IgD-negative memory B cell (primary cell): ENCODE measurements around the gene RETREG3. TPM values are rescaled to one million over a fixed set of nuclear protein-coding genes. Genes with fewer than 3 reads are reported as not detected.
A peak's percentile ranks its signal among the peaks of the same experiment; 100 is the strongest.
"Not testable (repeated sequence)": the region's sequence is repeated elsewhere in the genome, so short reads cannot be mapped to it uniquely, and the experiment has no call there.

Experiments
- H3K27ac Mint-ChIP-seq, 3 donors: one replicate each; pipeline ENCODE4 v1.8.0; 2020 to 2022; ENCODE audit warnings: mild to moderate bottlenecking in 3 of 3, mixed read lengths in 3 of 3, moderate library complexity in 1 of 3
- H3K27me3 Mint-ChIP-seq: one replicate; pipeline ENCODE4 v1.8.0; 2021; ENCODE audit warnings: mixed read lengths
- H3K36me3 Mint-ChIP-seq: one replicate; pipeline ENCODE4 v1.8.0; 2020; ENCODE audit warnings: mild to moderate bottlenecking, mixed read lengths
- H3K4me1 Mint-ChIP-seq, 3 donors: one replicate each; pipeline ENCODE4 v1.8.0; 2020 to 2022; ENCODE audit warnings: mixed read lengths in 3 of 3, mild to moderate bottlenecking in 1 of 3
- H3K4me3 Mint-ChIP-seq, 4 donors: one replicate each; pipeline ENCODE4 v1.8.0; 2020 to 2022; ENCODE audit warnings: mild to moderate bottlenecking in 4 of 4, mixed read lengths in 4 of 4, moderate library complexity in 3 of 4
- H3K9me3 Mint-ChIP-seq, 3 donors: one replicate each; pipeline ENCODE4 v1.8.0; 2020 to 2021; ENCODE audit warnings: mixed read lengths in 3 of 3, mild to moderate bottlenecking in 1 of 3
- polyA plus RNA-seq: library from polyadenylated mRNA; unstranded; fragments of 300-500 nt; fragmentation: Illumina TruSeq; gene quantifications from one replicate; pipeline ENCODE4 v1.2.3, GENCODE V29; 2021

RETREG3 gene
- polyA plus RNA-seq, 1 donor from 2014 or later: 105 TPM

GRCh38 chr17:42566883-42567573 is 42.1 kb downstream of the RETREG3 start, which contains the start of gene MLX:
MLX (plus strand) TSS chr17:42567100; CDS start chr17:42567125, 25 bp downstream.
- Mint-ChIP-seq H3K27me3 (no peaks in the 10 kb centered on the region), H3K9me3 (no peaks in the 10 kb centered on the region), H3K4me1 (peaks cover 17 to 21% (median 18%) of the 10 kb centered on the region in 3 donors), H3K36me3 (peaks cover 1% of the 10 kb centered on the region), H3K4me3 (peak within 1 kb of the TSS; percentile 90 to 99 (median 96)), H3K27ac (peak within 1 kb of the TSS; percentile 64 to 98 (median 92))

- H3K27me3 Mint-ChIP-seq: no peaks in the 10 kb centered on the region
- peaks cover 19 to 26% (median 21%) of the 10 kb centered on the region in 3 donors for H3K4me1 Mint-ChIP-seq
- peak overlapping the region; percentile 64 to 98 (median 92) for H3K27ac Mint-ChIP-seq
- H3K4me3 Mint-ChIP-seq: peak overlapping the region; percentile 90 to 99 (median 96)
- H3K36me3 Mint-ChIP-seq: peaks cover 1% of the 10 kb centered on the region
- no peaks in the 10 kb centered on the region for H3K9me3 Mint-ChIP-seq
Measured at GRCh38 chr17:42566215-42566882, 42.8 kb downstream of the RETREG3 start.

GRCh38 chr17:42565523-42566214 is 43.5 kb downstream of the RETREG3 start:
- H3K27me3 Mint-ChIP-seq: no peaks in the 10 kb centered on the region
- peak overlapping the region in 2 of 3 donors; percentile 94 to 98 for H3K27ac Mint-ChIP-seq
- H3K36me3 Mint-ChIP-seq: peaks cover 1% of the 10 kb centered on the region
- no peaks in the 10 kb centered on the region for H3K9me3 Mint-ChIP-seq
- H3K4me3 Mint-ChIP-seq: peak overlapping the region in 3 of 4 donors; percentile 90 to 96 (median 95)
- peaks cover 21 to 26% (median 22%) of the 10 kb centered on the region in 3 donors for H3K4me1 Mint-ChIP-seq

- Mint-ChIP-seq H3K36me3 (peaks cover 1% of the 10 kb centered on the region), H3K4me1 (peaks cover 21 to 26% (median 23%) of the 10 kb centered on the region in 3 donors), H3K9me3 (no peaks in the 10 kb centered on the region), H3K27me3 (no peaks in the 10 kb centered on the region), H3K4me3 (peak overlapping the region in 3 of 4 donors; percentile 30 to 95 (median 90)), H3K27ac (peak overlapping the region in 1 of 3 donors; percentile 94)
Measured at GRCh38 chr17:42564815-42565522, 44.2 kb downstream of the RETREG3 start.

- H3K36me3 Mint-ChIP-seq: peaks cover 1% of the 10 kb centered on the region
- H3K4me1 Mint-ChIP-seq: peaks cover 21 to 30% (median 23%) of the 10 kb centered on the region in 3 donors
- H3K27me3 Mint-ChIP-seq: no peaks in the 10 kb centered on the region
- H3K9me3 Mint-ChIP-seq: no peaks in the 10 kb centered on the region
- H3K27ac Mint-ChIP-seq: peak overlapping the region in 1 of 3 donors; percentile 94
- peak overlapping the region in 2 of 4 donors; percentile 95 to 96 for H3K4me3 Mint-ChIP-seq
Measured at GRCh38 chr17:42563950-42564349, 45.2 kb downstream of the RETREG3 start.

- no peaks in the 10 kb centered on the region for H3K9me3 Mint-ChIP-seq
- H3K36me3 Mint-ChIP-seq: peaks cover 1% of the 10 kb centered on the region
- peak overlapping the region; percentile 91 to 98 (median 96) for H3K4me3 Mint-ChIP-seq
- no peaks in the 10 kb centered on the region for H3K27me3 Mint-ChIP-seq
- peaks cover 21 to 30% (median 23%) of the 10 kb centered on the region in 3 donors for H3K4me1 Mint-ChIP-seq
- peak overlapping the region in 1 of 3 donors; percentile 94 for H3K27ac Mint-ChIP-seq
Measured at GRCh38 chr17:42563543-42563942, 45.6 kb downstream of the RETREG3 start.

GRCh38 chr17:42563143-42563509 is 46.0 kb downstream of the RETREG3 start:
- peaks cover 21 to 30% (median 23%) of the 10 kb centered on the region in 3 donors for H3K4me1 Mint-ChIP-seq

GRCh38 chr17:42562388-42563142 is 46.6 kb downstream of the RETREG3 start:
- Mint-ChIP-seq H3K9me3 (no peaks in the 10 kb centered on the region), H3K4me1 (peaks cover 17 to 26% (median 19%) of the 10 kb centered on the region in 3 donors), H3K27ac (peak overlapping the region; percentile 88 to 94 (median 94)), H3K36me3 (peaks cover 1% of the 10 kb centered on the region), H3K27me3 (no peaks in the 10 kb centered on the region), H3K4me3 (peak overlapping the region; percentile 91 to 98 (median 96))

More at GRCh38 chr17:42563143-42563509, 46.0 kb downstream of the RETREG3 start:
- Mint-ChIP-seq H3K4me3 (peak overlapping the region; percentile 91 to 98 (median 96)), H3K9me3 (no peaks in the 10 kb centered on the region), H3K27me3 (no peaks in the 10 kb centered on the region), H3K27ac (peak overlapping the region in 2 of 3 donors; percentile 94), H3K36me3 (peaks cover 1% of the 10 kb centered on the region)

GRCh38 chr17:42561897-42562387 is 47.2 kb downstream of the RETREG3 start, which contains the start of gene COASY:
COASY (plus strand) TSS chr17:42562148; CDS start chr17:42562623, 475 bp downstream.
- peaks cover 18 to 26% (median 19%) of the 10 kb centered on the region in 3 donors for H3K4me1 Mint-ChIP-seq
- H3K27ac Mint-ChIP-seq: peak within 1 kb of the TSS; percentile 88 to 94 (median 94)

GRCh38 chr17:42560246-42560645 is 48.9 kb downstream of the RETREG3 start:
- H3K4me3 Mint-ChIP-seq: peak overlapping the region in 3 of 4 donors; percentile 39 to 87 (median 87)
- peaks cover 19 to 22% (median 20%) of the 10 kb centered on the region in 3 donors for H3K4me1 Mint-ChIP-seq
- H3K27ac Mint-ChIP-seq: peak overlapping the region in 2 of 3 donors; percentile 89 to 94
- H3K9me3 Mint-ChIP-seq: no peaks in the 10 kb centered on the region
- H3K36me3 Mint-ChIP-seq: no peaks in the 10 kb centered on the region
- H3K27me3 Mint-ChIP-seq: no peaks in the 10 kb centered on the region

More at GRCh38 chr17:42561897-42562387, 47.2 kb downstream of the RETREG3 start, which contains the start of gene COASY:
- H3K36me3 Mint-ChIP-seq: no peaks in the 10 kb centered on the region
- H3K9me3 Mint-ChIP-seq: no peaks in the 10 kb centered on the region
- H3K27me3 Mint-ChIP-seq: no peaks in the 10 kb centered on the region
- H3K4me3 Mint-ChIP-seq: peak within 1 kb of the TSS; percentile 91 to 98 (median 96)

GRCh38 chr17:42559075-42559474 is 50.1 kb downstream of the RETREG3 start:
- peak overlapping the region in 1 of 4 donors; percentile 87 for H3K4me3 Mint-ChIP-seq
- peaks cover 23 to 28% (median 23%) of the 10 kb centered on the region in 3 donors for H3K4me1 Mint-ChIP-seq
- no peaks in the 10 kb centered on the region for H3K9me3 Mint-ChIP-seq
- peaks cover 2% of the 10 kb centered on the region for H3K36me3 Mint-ChIP-seq
- no peaks in the 10 kb centered on the region for H3K27me3 Mint-ChIP-seq
- peak overlapping the region in 1 of 3 donors; percentile 94 for H3K27ac Mint-ChIP-seq

- not testable (repeated sequence) for H3K27me3 Mint-ChIP-seq, H3K9me3 Mint-ChIP-seq, H3K36me3 Mint-ChIP-seq
- Mint-ChIP-seq H3K4me3 (peak overlapping the region in 3 of 4 donors; percentile 55 to 89 (median 75)), H3K4me1 (peaks cover 10 to 15% (median 14%) of the 10 kb centered on the region in 3 donors), H3K27ac (peak overlapping the region in 2 of 3 donors; percentile 96 to 98)
Measured at GRCh38 chr17:42555961-42556617, 53.1 kb downstream of the RETREG3 start.
